Inflammatory macrophage (primary cell): ENCODE measurements around the gene INPP5A.
"Not testable (repeated sequence)": the region's sequence is repeated elsewhere in the genome, so short reads cannot be mapped to it uniquely, and the experiment has no call there.

Experiments used
- DNase-seq, 2 donors: peaks; one replicate each; pipeline ENCODE4 v3.0.0-alpha.2; 2020 to 2022

INPP5A gene

GRCh38 chr10:132697578-132698200 lies 160.1 kb downstream of the INPP5A start:
- no peak for DNase-seq

GRCh38 chr10:132698211-132698751 lies 160.7 kb downstream of the INPP5A start:
- no peak for DNase-seq

GRCh38 chr10:132698761-132699391 lies 161.3 kb downstream of the INPP5A start:
- DNase-seq: no peak

GRCh38 chr10:132699411-132700155 lies 162.0 kb downstream of the INPP5A start:
- no peak for DNase-seq

- no peak for DNase-seq
Measured at GRCh38 chr10:132700156-132701098, 162.8 kb downstream of the INPP5A start.

GRCh38 chr10:132701099-132701845 lies 163.7 kb downstream of the INPP5A start:
- no peak for DNase-seq

- no peak for DNase-seq
Measured at GRCh38 chr10:132701846-132702190, 164.2 kb downstream of the INPP5A start.

- no peak for DNase-seq
Measured at GRCh38 chr10:132702601-132703418, 165.2 kb downstream of the INPP5A start.

- DNase-seq: no peak
Measured at GRCh38 chr10:132703419-132704007, 165.9 kb downstream of the INPP5A start.

- DNase-seq: no peak
Measured at GRCh38 chr10:132704008-132704814, 166.6 kb downstream of the INPP5A start.

- DNase-seq: not testable (repeated sequence)
Measured at GRCh38 chr10:132704815-132705064, 167.2 kb downstream of the INPP5A start.

- no peak for DNase-seq
Measured at GRCh38 chr10:132705173-132705572, 167.6 kb downstream of the INPP5A start.

GRCh38 chr10:132705943-132706342 lies 168.4 kb downstream of the INPP5A start:
- DNase-seq: no peak

GRCh38 chr10:132706701-132707100 lies 169.1 kb downstream of the INPP5A start:
- DNase-seq: no peak

GRCh38 chr10:132707121-132707775 lies 169.7 kb downstream of the INPP5A start:
- no peak for DNase-seq

- no peak for DNase-seq
Measured at GRCh38 chr10:132707776-132708171, 170.2 kb downstream of the INPP5A start.

- DNase-seq: no peak
Measured at GRCh38 chr10:132708441-132708840, 170.9 kb downstream of the INPP5A start.

GRCh38 chr10:132708936-132709335 lies 171.3 kb downstream of the INPP5A start:
- no peak for DNase-seq

GRCh38 chr10:132709471-132709951 lies 171.9 kb downstream of the INPP5A start:
- DNase-seq: no peak
